ENCODE measurements around the gene DTNB. TPM values are rescaled to one million over a fixed set of nuclear protein-coding genes. Genes with fewer than 3 reads are reported as not detected.

The DTNB gene
- total and polyA plus RNA-seq, 2 donors (not counting 3 experiments of a cell fraction or from before 2014, with no cell fraction given): 11.5 to 17.0 TPM

GRCh38 chr2:25590921-25591505, 82.4 kb downstream of the DTNB start:
- TF ChIP-seq POLR2A (IDR thresholded peaks at IDR 0.05; ENCODE audit: low read depth, low read length) (no peak), FOS (IDR thresholded peaks at IDR 0.05; ENCODE audit: borderline replicate concordance, insufficient read depth, low read length) (no peak), JUN (IDR thresholded peaks at IDR 0.05; ENCODE audit: borderline replicate concordance, insufficient read depth, insufficient read length, low read depth) (no peak)

DNA sequence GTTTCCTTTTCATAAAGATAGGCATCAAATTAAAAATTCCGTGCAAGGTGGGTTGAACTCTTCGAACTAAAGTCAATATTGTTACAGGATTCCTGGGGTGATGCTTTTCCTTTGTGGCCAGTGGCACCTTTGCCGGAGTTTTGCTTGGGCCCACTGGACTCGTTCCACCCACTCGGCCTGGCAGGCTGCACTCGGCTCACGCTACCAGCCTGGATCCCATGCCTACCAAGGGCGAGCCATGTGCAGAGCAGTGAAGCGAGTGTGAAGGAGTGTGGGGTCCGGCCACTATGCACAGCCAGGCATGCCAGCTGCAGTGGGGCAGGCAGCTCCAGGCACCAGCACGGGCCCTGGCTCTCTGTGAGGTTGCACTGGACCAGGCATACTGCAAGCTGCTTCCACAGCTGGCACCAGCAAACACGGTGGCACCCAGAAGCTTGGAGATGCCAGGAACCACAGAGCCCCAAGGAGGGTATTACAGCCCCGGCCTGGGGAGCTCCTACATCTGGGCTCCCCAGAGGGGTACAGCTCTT, 83.6 kb downstream of the DTNB start:
- no peak for FAIRE-seq
- no peaks in the 10 kb centered on the region for H4K20me1 ChIP-seq (replicated peaks; ENCODE audit: control insufficient read depth, extremely low read depth, insufficient read depth, low read length)
- H3K36me3 ChIP-seq (ENCODE audit: control insufficient read depth in 2 of 2, extremely low read depth in 1 of 2, insufficient read depth in 2 of 2, low read length in 2 of 2): no peaks in the 10 kb centered on the region
- H3K4me2 ChIP-seq (ENCODE audit: insufficient read depth, low read length): no peak overlapping the region
- no peaks in the 10 kb centered on the region for H3K79me2 ChIP-seq (ENCODE audit: control insufficient read depth, insufficient read depth, low read length)
- H3K27ac ChIP-seq (ENCODE audit: insufficient read depth, low read depth, low read length): no peak overlapping the region
- POLR2A ChIA-PET: no interaction called here
- dilution Hi-C loops (cut with MboI; ENCODE audit: extremely low pct_ligation_motif_present, low sequenced_read_pairs) (no loop called here), intact Hi-C loops (cut with micrococcal nuclease) (no loop called here)
- CTCF ChIA-PET: interaction anchor here (0.8 kb wide), 1 partner anchor 75 kb away, joined by 3 read pairs; no protein-coding TSS in a partner anchor
- no peak overlapping the region for H2AFZ ChIP-seq (ENCODE audit: low read depth, low read length)
- no peaks in the 10 kb centered on the region for H3K27me3 ChIP-seq (ENCODE audit: control insufficient read depth in 2 of 2, insufficient read depth in 2 of 2, low read length in 2 of 2)
- H3K4me1 ChIP-seq (ENCODE audit: control insufficient read depth, extremely low read depth, insufficient read depth, low read length): peaks cover 11% of the 10 kb centered on the region
- no peak for DNase-seq (ENCODE audit: low read depth, low spot score)
- BruUV-seq (replicated peaks): no TSS peak
- no peak overlapping the region for H3K4me3 ChIP-seq (replicated peaks in 1 of 3; ENCODE audit: insufficient read depth in 1 of 3, low read depth in 1 of 3, low read length in 3 of 3)
- no peak overlapping the region for H3K9ac ChIP-seq (replicated peaks; ENCODE audit: extremely low read depth, insufficient read depth, low read length)
- H3K9me1 ChIP-seq (replicated peaks; ENCODE audit: control insufficient read depth, extremely low read depth, insufficient read depth, low read length): no peaks in the 10 kb centered on the region
- TF ChIP-seq GATA2 (IDR thresholded peaks at IDR 0.05; ENCODE audit: insufficient read depth, insufficient read length, low read depth, low read length) (no peak), JUN (IDR thresholded peaks at IDR 0.05; ENCODE audit: borderline replicate concordance, insufficient read depth, insufficient read length, low read depth) (no peak), EZH2 (IDR thresholded peaks at IDR 0.05; ENCODE audit: borderline replicate concordance, low read depth, low read length, severe bottlenecking) (no peak), POLR2AphosphoS5 (IDR thresholded peaks at IDR 0.05; ENCODE audit: insufficient read depth, low read depth, low read length) (no peak), POLR2A (IDR thresholded peaks at IDR 0.05; ENCODE audit: low read depth, low read length) (no peak)
- TF ChIP-seq, protein P1, sequence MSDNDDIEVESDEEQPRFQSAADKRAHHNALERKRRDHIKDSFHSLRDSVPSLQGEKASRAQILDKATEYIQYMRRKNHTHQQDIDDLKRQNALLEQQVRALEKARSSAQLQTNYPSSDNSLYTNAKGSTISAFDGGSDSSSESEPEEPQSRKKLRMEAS (IDR thresholded peaks at IDR 0.05; ENCODE audit: insufficient read depth, insufficient read length): no peak
- no peaks in the 10 kb centered on the region for H3K9me3 ChIP-seq (replicated peaks; ENCODE audit: control insufficient read depth, insufficient read depth, low read length)

More at GRCh38 chr2:25590921-25591505, 82.4 kb downstream of the DTNB start:
- Histone ChIP-seq H2AFZ (ENCODE audit: low read depth, low read length) (no peak overlapping the region), H3K9me1 (replicated peaks; ENCODE audit: control insufficient read depth, extremely low read depth, insufficient read depth, low read length) (no peaks in the 10 kb centered on the region), H4K20me1 (replicated peaks; ENCODE audit: control insufficient read depth, extremely low read depth, insufficient read depth, low read length) (no peaks in the 10 kb centered on the region), H3K4me1 (ENCODE audit: control insufficient read depth, extremely low read depth, insufficient read depth, low read length) (peaks cover 11% of the 10 kb centered on the region), H3K27ac (ENCODE audit: insufficient read depth, low read depth, low read length) (no peak overlapping the region), H3K27me3 (ENCODE audit: control insufficient read depth in 2 of 2, insufficient read depth in 2 of 2, low read length in 2 of 2) (no peaks in the 10 kb centered on the region), H3K79me2 (ENCODE audit: control insufficient read depth, insufficient read depth, low read length) (no peaks in the 10 kb centered on the region), H3K9ac (replicated peaks; ENCODE audit: extremely low read depth, insufficient read depth, low read length) (no peak overlapping the region), H3K36me3 (ENCODE audit: control insufficient read depth in 2 of 2, extremely low read depth in 1 of 2, insufficient read depth in 2 of 2, low read length in 2 of 2) (no peaks in the 10 kb centered on the region), H3K4me3 (replicated peaks in 1 of 3; ENCODE audit: insufficient read depth in 1 of 3, low read depth in 1 of 3, low read length in 3 of 3) (no peak overlapping the region), H3K4me2 (ENCODE audit: insufficient read depth, low read length) (no peak overlapping the region), H3K9me3 (replicated peaks; ENCODE audit: control insufficient read depth, insufficient read depth, low read length) (no peaks in the 10 kb centered on the region)
- FAIRE-seq: no peak
- intact Hi-C loops (cut with micrococcal nuclease) (no loop called here), dilution Hi-C loops (cut with MboI; ENCODE audit: extremely low pct_ligation_motif_present, low sequenced_read_pairs) (no loop called here)
- DNase-seq (ENCODE audit: low read depth, low spot score): no peak
- ChIA-PET CTCF (interaction anchor here (2.0 kb wide), 1 partner anchor 229 kb away, joined by 4 read pairs; no protein-coding TSS in a partner anchor), POLR2A (no interaction called here)
- no TSS peak for BruUV-seq (replicated peaks)
